Osteoblast (primary cell): ENCODE measurements around the gene GRID1. TPM values are rescaled to one million over a fixed set of nuclear protein-coding genes. Genes with fewer than 3 reads are reported as not detected.

ENCODE experiments used
- DNase-seq: peaks from one replicate; pipeline ENCODE4 v3.0.0; 2011; ENCODE audit warnings: low spot score, mixed read lengths; ENCODE audit not compliant: insufficient read length; ENCODE audit errors: missing footprints
- H2AFZ ChIP-seq: 2 replicates; pipeline ENCODE4 v1.6.0; 2011; ENCODE audit warnings: mild to moderate bottlenecking, low read length
- H3K27ac ChIP-seq: 2 replicates; pipeline ENCODE4 v1.5.1; 2011; ENCODE audit warnings: mild to moderate bottlenecking, low read depth, low read length, moderate library complexity
- H3K27me3 ChIP-seq: 2 replicates; pipeline ENCODE4 v1.6.0; 2012; ENCODE audit warnings: mild to moderate bottlenecking, control low read depth, inconsistent platforms, low read length, moderate library complexity; ENCODE audit not compliant: insufficient read depth
- H3K36me3 ChIP-seq: 2 replicates; pipeline ENCODE4 v1.5.1; 2011; ENCODE audit warnings: mild to moderate bottlenecking, low read length, control low read depth, moderate library complexity; ENCODE audit not compliant: insufficient read depth
- H3K4me1 ChIP-seq: 2 replicates; pipeline ENCODE4 v1.5.1; 2011; ENCODE audit warnings: mild to moderate bottlenecking, low read length, control low read depth, moderate library complexity; ENCODE audit not compliant: insufficient read depth
- H3K4me2 ChIP-seq: 2 replicates; pipeline ENCODE4 v1.6.0; 2011; ENCODE audit warnings: mild to moderate bottlenecking, low read length; ENCODE audit not compliant: insufficient read depth
- H3K4me3 ChIP-seq: fragments of 200-600 bp; sonication (generic); 3 replicates; pipeline ENCODE4 v1.5.1; 2012; ENCODE audit warnings: mild to moderate bottlenecking, low read length, inconsistent platforms; ENCODE audit not compliant: insufficient read depth
- H3K79me2 ChIP-seq: 2 replicates; pipeline ENCODE4 v1.6.0; 2012; ENCODE audit warnings: mild to moderate bottlenecking, low read length, control low read depth, inconsistent platforms; ENCODE audit not compliant: insufficient read depth
- H3K9me3 ChIP-seq: 2 replicates; pipeline ENCODE4 v1.5.1; 2011; ENCODE audit warnings: low read depth, low read length, control low read depth
- H4K20me1 ChIP-seq: 2 replicates; pipeline ENCODE4 v1.6.0; 2012; ENCODE audit warnings: mild to moderate bottlenecking, low read length, control low read depth; ENCODE audit not compliant: insufficient read depth
- total RNA-seq: library from RNA; depleted of rRNA; stranded (reverse); fragments of >200 nt; gene quantifications from 2 replicates; pipeline ENCODE4 v1.2.3, GENCODE V29; 2012
- TF ChIP-seq, protein P1 (sequence below): IDR thresholded peaks from 2 replicates; pipeline ENCODE4 v1.5.1; 2011; ENCODE audit warnings: mild to moderate bottlenecking, low read depth, low read length, moderate library complexity; ENCODE audit errors: extremely low read depth

GRID1 gene
- total RNA-seq, 1 donor = not detected

DNA sequence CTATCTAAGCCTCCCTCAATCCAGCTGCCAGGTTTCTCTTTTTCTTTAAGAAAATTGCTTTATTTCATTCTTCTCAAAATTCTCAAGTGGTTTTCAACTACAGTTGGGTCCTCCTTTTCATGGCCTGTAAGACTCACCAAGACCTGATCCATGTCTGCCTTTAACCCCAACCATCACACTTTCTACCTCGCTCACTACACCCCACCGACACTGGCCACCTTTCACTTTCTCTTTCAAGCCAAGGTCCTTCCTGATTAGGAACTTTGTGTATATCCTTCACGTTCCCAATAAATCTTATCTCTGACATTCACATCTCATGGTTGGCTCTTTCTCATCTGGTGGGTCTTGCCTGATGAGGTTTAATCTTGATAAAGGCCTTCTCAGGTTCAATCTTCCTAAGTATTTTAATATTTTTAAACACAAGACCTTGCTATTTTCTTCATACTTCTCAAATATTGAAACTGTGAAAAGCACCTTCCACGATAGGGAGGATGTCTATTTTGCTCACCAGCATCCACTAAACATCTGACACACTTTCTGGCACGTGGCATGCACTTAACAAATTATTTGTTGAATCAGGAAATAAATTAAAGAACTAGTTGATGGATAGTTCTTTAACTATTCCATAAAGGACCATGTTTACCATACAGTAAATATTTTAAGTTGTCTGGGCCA, 624.8 kb downstream of the GRID1 start:
- Histone ChIP-seq H3K9me3 (peaks cover 2% of the 10 kb centered on the region), H3K4me1 (no peaks in the 10 kb centered on the region), H2AFZ (no peak overlapping the region), H4K20me1 (no peaks in the 10 kb centered on the region), H3K27me3 (no peaks in the 10 kb centered on the region), H3K36me3 (no peaks in the 10 kb centered on the region), H3K27ac (no peak overlapping the region), H3K79me2 (no peaks in the 10 kb centered on the region), H3K4me2 (no peak overlapping the region), H3K4me3 (no peak overlapping the region)
- TF ChIP-seq, protein P1, sequence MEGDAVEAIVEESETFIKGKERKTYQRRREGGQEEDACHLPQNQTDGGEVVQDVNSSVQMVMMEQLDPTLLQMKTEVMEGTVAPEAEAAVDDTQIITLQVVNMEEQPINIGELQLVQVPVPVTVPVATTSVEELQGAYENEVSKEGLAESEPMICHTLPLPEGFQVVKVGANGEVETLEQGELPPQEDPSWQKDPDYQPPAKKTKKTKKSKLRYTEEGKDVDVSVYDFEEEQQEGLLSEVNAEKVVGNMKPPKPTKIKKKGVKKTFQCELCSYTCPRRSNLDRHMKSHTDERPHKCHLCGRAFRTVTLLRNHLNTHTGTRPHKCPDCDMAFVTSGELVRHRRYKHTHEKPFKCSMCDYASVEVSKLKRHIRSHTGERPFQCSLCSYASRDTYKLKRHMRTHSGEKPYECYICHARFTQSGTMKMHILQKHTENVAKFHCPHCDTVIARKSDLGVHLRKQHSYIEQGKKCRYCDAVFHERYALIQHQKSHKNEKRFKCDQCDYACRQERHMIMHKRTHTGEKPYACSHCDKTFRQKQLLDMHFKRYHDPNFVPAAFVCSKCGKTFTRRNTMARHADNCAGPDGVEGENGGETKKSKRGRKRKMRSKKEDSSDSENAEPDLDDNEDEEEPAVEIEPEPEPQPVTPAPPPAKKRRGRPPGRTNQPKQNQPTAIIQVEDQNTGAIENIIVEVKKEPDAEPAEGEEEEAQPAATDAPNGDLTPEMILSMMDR = no peak
- no peak for DNase-seq

DNA sequence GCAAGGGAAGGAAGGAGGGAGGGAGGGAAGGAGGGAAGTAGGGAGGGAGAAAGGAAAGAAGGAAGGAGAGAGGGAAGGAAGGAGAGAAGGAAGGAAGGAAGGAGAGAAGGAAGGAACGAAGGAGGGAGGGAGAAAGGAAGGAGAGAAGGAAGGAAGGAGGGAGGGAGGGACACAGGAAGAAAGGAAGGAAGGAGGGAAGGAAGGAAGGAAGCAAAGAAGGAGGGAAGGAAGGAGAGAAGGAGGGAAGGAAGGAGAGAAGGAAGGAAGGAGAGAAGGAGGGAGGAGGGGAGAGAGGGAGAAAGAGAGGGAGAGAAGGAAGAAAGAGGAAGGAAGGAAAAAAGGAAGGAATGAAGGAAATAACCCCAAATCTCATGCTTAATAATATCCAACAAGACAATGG, 630.6 kb downstream of the GRID1 start:
- Histone ChIP-seq H3K4me1 (no peaks in the 10 kb centered on the region), H3K27me3 (no peaks in the 10 kb centered on the region), H3K9me3 (peaks cover 2% of the 10 kb centered on the region), H3K79me2 (no peaks in the 10 kb centered on the region), H3K4me3 (no peak overlapping the region), H4K20me1 (no peaks in the 10 kb centered on the region), H3K4me2 (no peak overlapping the region), H3K27ac (no peak overlapping the region), H3K36me3 (no peaks in the 10 kb centered on the region), H2AFZ (no peak overlapping the region)
- TF ChIP-seq, protein P1 = no peak
- DNase-seq = no peak

DNA sequence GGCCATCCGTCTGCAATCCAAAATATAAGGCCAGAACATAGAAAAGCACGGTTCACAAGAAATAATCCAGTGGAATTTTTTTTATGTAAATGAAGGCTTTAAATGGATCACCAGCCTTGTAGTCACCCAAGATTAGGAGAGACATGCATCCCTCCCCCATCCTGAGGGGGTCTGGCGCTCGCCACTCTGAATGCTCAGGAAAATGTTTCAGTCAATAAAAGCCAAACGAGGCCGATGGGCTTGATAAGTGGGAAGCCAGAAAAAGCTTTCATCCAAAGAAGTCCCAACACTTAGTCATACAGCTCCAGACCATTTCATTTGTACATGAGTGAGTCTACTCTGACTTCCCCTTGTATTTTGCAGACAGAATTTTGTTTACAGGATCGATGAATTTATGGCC, 631.8 kb downstream of the GRID1 start:
- H3K9me3 ChIP-seq = peaks cover 2% of the 10 kb centered on the region
- H3K4me1 ChIP-seq = no peaks in the 10 kb centered on the region
- H4K20me1 ChIP-seq = no peaks in the 10 kb centered on the region
- H3K4me2 ChIP-seq = no peak overlapping the region
- TF ChIP-seq, protein P1 = no peak
- no peak overlapping the region for H3K27ac ChIP-seq
- no peaks in the 10 kb centered on the region for H3K27me3 ChIP-seq
- H3K79me2 ChIP-seq = no peaks in the 10 kb centered on the region
- no peak for DNase-seq
- no peak overlapping the region for H2AFZ ChIP-seq
- H3K36me3 ChIP-seq = no peaks in the 10 kb centered on the region
- H3K4me3 ChIP-seq = no peak overlapping the region

DNA sequence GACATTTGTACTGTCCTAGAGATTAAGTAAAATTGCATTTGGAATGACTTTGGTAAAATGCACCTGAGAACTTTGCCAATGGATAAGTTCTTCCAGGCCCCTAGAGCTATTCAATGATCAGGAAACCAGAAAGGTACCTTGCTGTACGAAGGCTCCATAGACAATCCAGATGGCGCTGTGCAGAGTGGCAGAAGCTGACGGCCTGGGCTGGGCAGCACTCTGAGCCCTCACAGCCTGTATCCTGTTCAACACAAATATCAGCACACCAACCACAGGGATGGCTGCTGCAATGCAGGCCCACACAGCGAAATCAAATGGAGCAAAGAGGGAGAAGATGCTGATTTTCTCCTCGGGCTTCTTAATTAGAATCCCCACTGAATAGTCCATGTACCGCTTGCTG, 642.4 kb downstream of the GRID1 start:
- Histone ChIP-seq H2AFZ (no peak overlapping the region), H3K4me2 (no peak overlapping the region), H3K4me3 (no peak overlapping the region), H3K27ac (no peak overlapping the region), H3K9me3 (no peaks in the 10 kb centered on the region), H3K36me3 (no peaks in the 10 kb centered on the region), H3K79me2 (no peaks in the 10 kb centered on the region), H4K20me1 (no peaks in the 10 kb centered on the region), H3K4me1 (no peaks in the 10 kb centered on the region), H3K27me3 (no peaks in the 10 kb centered on the region)
- DNase-seq = no peak
- TF ChIP-seq, protein P1 = no peak
